Liver (tissue), 9 donors: ENCODE results near the gene POU4F1. TPM values are rescaled to one million over a fixed set of nuclear protein-coding genes. Genes with fewer than 3 reads are reported as not detected.
"Not testable (repeated sequence)": the region's sequence is repeated elsewhere in the genome, so short reads cannot be mapped to it uniquely, and the experiment has no call there.

Experiments used
- DNase-seq: peaks from one replicate; pipeline ENCODE4 v3.0.0-alpha.2; 2017; ENCODE audit warnings: low spot score
- H3K27ac ChIP-seq, 2 donors: one replicate each; pipeline ENCODE4 v1.7.0; 2013; ENCODE audit warnings: inconsistent platforms in 2 of 2, low read length in 2 of 2, control low read depth in 1 of 2, low read depth in 1 of 2, mild to moderate bottlenecking in 1 of 2
- H3K27me3 ChIP-seq, 4 donors: one replicate each; pipeline versions ENCODE4 v1.6.1 to v1.7.0; 2013; ENCODE audit warnings: low read length in 3 of 4, inconsistent platforms in 1 of 4, mild to moderate bottlenecking in 1 of 4, moderate library complexity in 1 of 4; ENCODE audit not compliant: control insufficient read depth in 4 of 4, insufficient read depth in 4 of 4
- H3K36me3 ChIP-seq, 4 donors: one replicate each; pipeline versions ENCODE4 v1.6.1 to v1.7.0; 2013; ENCODE audit warnings: low read length in 3 of 4, mild to moderate bottlenecking in 3 of 4, low read depth in 1 of 4, moderate library complexity in 1 of 4; ENCODE audit not compliant: control insufficient read depth in 4 of 4, insufficient read depth in 3 of 4
- H3K4me1 ChIP-seq, 4 donors: one replicate each; pipeline versions ENCODE4 v1.6.1 to v1.7.0; 2013; ENCODE audit warnings: low read length in 3 of 4, mild to moderate bottlenecking in 3 of 4, moderate library complexity in 1 of 4; ENCODE audit not compliant: control insufficient read depth in 4 of 4, insufficient read depth in 4 of 4
- H3K4me3 ChIP-seq, 3 donors: one replicate each; pipeline versions ENCODE4 v1.6.1 to v1.7.0; 2013; ENCODE audit warnings: low read length in 3 of 3, control low read depth in 1 of 3, low read depth in 1 of 3, mild to moderate bottlenecking in 1 of 3
- H3K9ac ChIP-seq, 2 donors: one replicate each; pipeline ENCODE4 v1.7.0; 2013; ENCODE audit warnings: low read length in 2 of 2, mild to moderate bottlenecking in 2 of 2, moderate library complexity in 2 of 2, control low read depth in 1 of 2, low read depth in 1 of 2
- H3K9me3 ChIP-seq, 4 donors: one replicate each; pipeline versions ENCODE4 v1.6.1 to v1.7.0; 2013; ENCODE audit warnings: low read length in 3 of 4; ENCODE audit not compliant: control insufficient read depth in 4 of 4
- ATF3 ChIP-seq: IDR thresholded peaks from 2 replicates; pipeline ENCODE4 v1.6.1; 2016; ENCODE audit warnings: antibody characterized with exemption
- CTCF ChIP-seq: fragments of 150-350 bp; IDR thresholded peaks from 2 replicates; pipeline ENCODE4 v1.5.1; 2017; ENCODE audit warnings: improper control_type of control experiment, low read depth, low read length; ENCODE audit not compliant: missing input control
- EGR1 ChIP-seq, 2 donors: IDR thresholded peaks; 2 replicates each; pipeline ENCODE4 v1.6.1; 2016 to 2018; ENCODE audit warnings: antibody characterized with exemption in 2 of 2, low read depth in 2 of 2
- FOXA1 ChIP-seq: IDR thresholded peaks from 2 replicates; pipeline ENCODE4 v1.6.1; 2016; ENCODE audit warnings: antibody characterized with exemption
- FOXA2 ChIP-seq: IDR thresholded peaks from 2 replicates; pipeline ENCODE4 v1.6.1; 2016; ENCODE audit warnings: antibody characterized with exemption
- HNF4A ChIP-seq, 2 donors: conservative IDR thresholded peaks; 2 replicates each; pipeline ENCODE4 v1.6.1; 2016; ENCODE audit warnings: antibody characterized with exemption in 2 of 2, mild to moderate bottlenecking in 2 of 2
- JUND ChIP-seq, 2 donors: IDR thresholded peaks; 2 replicates each; pipeline ENCODE4 v1.6.1; 2016; ENCODE audit warnings: antibody characterized with exemption in 2 of 2
- MAX ChIP-seq: IDR thresholded peaks from 2 replicates; pipeline ENCODE4 v1.6.1; 2016; ENCODE audit warnings: antibody characterized with exemption
- REST ChIP-seq: IDR thresholded peaks from 2 replicates; pipeline ENCODE4 v1.6.1; 2016; ENCODE audit warnings: antibody characterized with exemption, mild to moderate bottlenecking
- RXRA ChIP-seq, 2 donors: IDR thresholded peaks; 2 replicates each; pipeline ENCODE4 v1.6.1; 2017 to 2018; ENCODE audit warnings: antibody characterized with exemption in 2 of 2, mild to moderate bottlenecking in 1 of 2
- SP1 ChIP-seq: IDR thresholded peaks from 2 replicates; pipeline ENCODE4 v1.6.1; 2018; ENCODE audit warnings: antibody characterized with exemption, mild to moderate bottlenecking
- TAF1 ChIP-seq: conservative IDR thresholded peaks from 2 replicates; pipeline ENCODE4 v1.6.1; 2016; ENCODE audit warnings: antibody characterized with exemption, mild to moderate bottlenecking
- WGBS: extraction: QIAGEN DNeasy Blood & Tissue Kit; methylation state at CpG from one replicate; pipeline ENCODE4 v1.1.7; 2013; 5-methylcytosine and 5-hydroxymethylcytosine counted together
- polyA plus RNA-seq, 2 donors: library from polyadenylated mRNA; stranded (reverse) in 1 of 2; unstranded in 1 of 2; fragments of 200-250 nt in 1 of 2; fragments of >200 nt in 1 of 2; fragmentation: Nextera tagmentation in 1 of 2; extraction: Ambion mirVana in 1 of 2; gene quantifications; one replicate each; pipeline versions ENCODE4 v1.2.1 to v1.2.3, GENCODE V29; 2013 to 2015
- total RNA-seq, 2 donors: library from RNA; depleted of rRNA; stranded (reverse); fragments of >200 nt; gene quantifications; one replicate each; pipeline ENCODE4 v1.2.3, GENCODE V29; 2014
- donor health status: healthy.
- donor health status: healthy.
- donor health status: healthy.
- donor health status: healthy.
- donor health status: healthy.

Gene POU4F1
- total and polyA plus RNA-seq, 4 donors: 0.01 to 0.05 TPM; not detected in 2

GRCh38 chr13:78652651-78653050 is 49.3 kb upstream of the POU4F1 start:
- Histone ChIP-seq H3K4me3 (no peak overlapping the region), H3K36me3 (no peaks in the 10 kb centered on the region), H3K27me3 (no peaks in the 10 kb centered on the region), H3K27ac (no peak overlapping the region), H3K4me1 (peaks cover 2 to 6% (median 4%) of the 10 kb centered on the region in 4 donors), H3K9me3 (no peaks in the 10 kb centered on the region), H3K9ac (no peak overlapping the region)
- no peak for DNase-seq
- TF ChIP-seq RXRA (IDR thresholded peaks at IDR 0.05): no peak
- WGBS: 95% methylated on average over 1 of the region's 1 CpG

- Histone ChIP-seq H3K27ac (no peak overlapping the region), H3K36me3 (no peaks in the 10 kb centered on the region), H3K9ac (no peak overlapping the region), H3K27me3 (no peaks in the 10 kb centered on the region), H3K4me1 (peaks cover 1 to 10% (median 6%) of the 10 kb centered on the region in 4 donors), H3K9me3 (no peaks in the 10 kb centered on the region), H3K4me3 (no peak overlapping the region)
- TF ChIP-seq ATF3: no peak
- TF ChIP-seq REST: no peak
- no peak for TF ChIP-seq EGR1 (IDR thresholded peaks at IDR 0.05; ENCODE audit: low read depth in 2 of 2)
- TF ChIP-seq TAF1: no peak
- TF ChIP-seq JUND (IDR thresholded peaks at IDR 0.05): no peak
- TF ChIP-seq MAX: no peak
- no peak for TF ChIP-seq RXRA (IDR thresholded peaks at IDR 0.05)
- no peak for TF ChIP-seq SP1
- TF ChIP-seq FOXA2: no peak
- 95% methylated on average over 2 of the region's 2 CpGs for WGBS
- no peak for DNase-seq
Observed at GRCh38 chr13:78650717-78651083, 47.3 kb upstream of the POU4F1 start.

- 54% methylated on average over 3 of the region's 3 CpGs for WGBS
- H3K9me3 ChIP-seq: no peaks in the 10 kb centered on the region
- H3K27ac ChIP-seq: no peak overlapping the region
- no peaks in the 10 kb centered on the region for H3K36me3 ChIP-seq
- H3K4me1 ChIP-seq: peaks cover 1 to 10% (median 6%) of the 10 kb centered on the region in 4 donors
- no peak for TF ChIP-seq MAX
- no peak for TF ChIP-seq HNF4A (conservative IDR thresholded peaks at IDR 0.05)
- TF ChIP-seq ATF3: no peak
- TF ChIP-seq TAF1: no peak
- no peak for TF ChIP-seq CTCF
- TF ChIP-seq SP1: no peak
- no peak for TF ChIP-seq FOXA1
- TF ChIP-seq JUND (IDR thresholded peaks at IDR 0.05): no peak
- no peak for TF ChIP-seq RXRA (IDR thresholded peaks at IDR 0.05)
- H3K9ac ChIP-seq: no peak overlapping the region
- H3K27me3 ChIP-seq: no peaks in the 10 kb centered on the region
- DNase-seq: no peak
- no peak overlapping the region for H3K4me3 ChIP-seq
Observed at GRCh38 chr13:78649997-78650716, 46.8 kb upstream of the POU4F1 start.

- not testable (repeated sequence) for H3K9me3 ChIP-seq, H3K27ac ChIP-seq, H3K36me3 ChIP-seq, H3K4me3 ChIP-seq, H3K27me3 ChIP-seq, H3K4me1 ChIP-seq, H3K9ac ChIP-seq
- 67% methylated on average over 11 of the region's 11 CpGs for WGBS
- peak; percentile 34 for DNase-seq
Observed at GRCh38 chr13:78647109-78647678, 43.8 kb upstream of the POU4F1 start.
